D721Med (cell line): Measurements from ENCODE around the gene SLC10A7.

Experiments used
- DNase-seq: peaks from one replicate; pipeline ENCODE4 v3.0.0; 2011; ENCODE audit warnings: low spot score; ENCODE audit not compliant: insufficient read length
- FAIRE-seq: peaks from 2 replicates; lab custom pipeline; 2011; peaks lifted over from hg19 to GRCh38; lab: Jason Lieb, UNC
- CTCF ChIP-seq: IDR thresholded peaks from 2 replicates; pipeline ENCODE4 v1.5.1; 2012; ENCODE audit warnings: mild to moderate bottlenecking, control low read depth; ENCODE audit not compliant: insufficient read depth; ENCODE audit errors: missing control alignments

The SLC10A7 gene

DNA sequence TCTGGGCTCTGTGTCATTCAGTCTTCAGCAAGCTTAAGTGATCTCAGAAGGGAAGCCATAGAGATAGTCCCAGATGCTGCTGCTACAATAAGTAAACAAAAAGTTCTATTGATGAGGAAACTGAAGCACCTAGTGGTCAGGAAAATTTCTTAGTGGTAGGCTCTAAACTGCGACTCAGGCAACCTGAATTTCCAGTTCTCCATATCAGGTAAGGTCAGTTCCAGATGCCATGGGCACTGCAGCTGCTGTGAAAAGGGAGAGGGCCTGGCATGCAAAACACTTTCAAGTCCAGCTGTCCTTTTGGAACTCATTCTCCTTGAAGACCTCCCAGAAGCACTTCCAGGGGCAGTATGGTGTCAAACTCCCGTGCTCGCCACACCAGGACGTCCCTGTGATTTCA is 261.2 kb downstream of the SLC10A7 start:
- no peak for TF ChIP-seq CTCF
- DNase-seq (no peak), FAIRE-seq (no peak)

DNA sequence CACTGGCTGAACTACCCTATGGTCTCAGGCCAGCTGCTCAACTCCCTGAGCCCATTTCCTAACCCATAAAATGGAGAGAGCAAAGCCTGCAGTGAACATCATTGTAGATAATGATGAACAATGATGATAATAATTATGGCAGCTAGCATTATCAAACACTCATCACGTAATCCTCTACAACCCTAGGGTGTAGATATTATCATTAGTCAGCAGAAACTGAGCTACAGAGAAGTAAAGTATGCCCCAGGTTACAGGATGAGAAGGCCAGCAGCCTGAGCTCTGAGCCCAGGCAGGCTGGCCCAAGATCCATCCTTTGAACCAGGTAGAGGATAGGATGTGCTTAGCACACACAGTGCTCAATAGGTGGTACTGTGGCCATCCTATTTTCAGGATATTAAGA is 264.2 kb downstream of the SLC10A7 start:
- FAIRE-seq = no peak
- no peak for TF ChIP-seq CTCF
- DNase-seq = no peak

- no peak for FAIRE-seq
- no peak for TF ChIP-seq CTCF
Measured at GRCh38 chr4:146256328-146256727, 265.4 kb downstream of the SLC10A7 start.

DNA sequence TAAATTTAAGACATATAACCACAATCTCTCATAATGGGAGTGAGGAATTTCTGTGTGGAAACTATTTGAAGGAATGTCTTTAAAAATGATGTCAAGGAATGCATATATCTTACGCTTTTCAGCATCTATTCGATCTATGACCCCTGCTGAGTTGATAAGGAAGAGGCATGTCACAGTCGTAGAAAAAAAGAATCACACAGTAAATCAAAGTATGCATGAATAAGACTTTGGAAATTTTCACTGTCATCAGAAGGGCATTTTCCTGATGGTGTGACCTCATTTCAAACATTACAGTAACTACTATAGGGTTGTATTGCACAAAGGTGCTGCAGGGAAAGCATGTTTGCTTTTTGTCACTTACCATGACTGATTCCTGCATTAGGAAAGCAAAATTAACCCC is 265.9 kb downstream of the SLC10A7 start:
- no peak for FAIRE-seq
- no peak for DNase-seq
- TF ChIP-seq CTCF = no peak

More at GRCh38 chr4:146256328-146256727, 265.4 kb downstream of the SLC10A7 start:
- DNase-seq = no peak

- FAIRE-seq (no peak), DNase-seq (no peak)
- no peak for TF ChIP-seq CTCF
Measured at GRCh38 chr4:146255463-146255862, 266.3 kb downstream of the SLC10A7 start.

DNA sequence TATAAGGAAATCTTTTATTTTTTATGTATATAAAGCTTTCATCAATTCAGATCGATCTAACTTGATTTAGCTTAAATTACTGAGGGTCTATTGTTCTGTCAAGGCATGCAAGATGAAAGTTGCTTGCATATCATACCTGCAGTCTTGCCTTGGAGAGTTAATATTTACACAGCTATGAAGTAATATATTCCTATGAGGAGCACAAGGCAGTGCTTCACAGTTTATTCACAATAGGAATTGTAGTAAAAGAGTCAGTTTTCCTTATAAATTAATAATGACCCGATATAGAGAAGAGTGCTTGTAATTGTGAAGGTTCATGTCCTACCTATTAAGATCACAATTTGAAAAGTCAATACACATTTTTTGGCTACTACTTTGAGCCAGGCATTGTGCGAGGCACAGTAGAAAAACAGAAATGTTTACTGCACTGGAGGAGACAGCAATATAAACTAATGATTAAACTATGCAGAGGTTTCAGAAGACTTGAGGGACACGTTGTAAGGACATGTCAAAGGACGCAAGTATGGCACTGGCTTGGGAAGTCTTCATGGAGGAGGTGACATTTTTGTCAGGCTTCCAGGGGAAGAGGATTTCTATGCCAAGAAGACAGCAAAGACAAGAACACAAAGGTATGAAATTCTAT is 268.6 kb downstream of the SLC10A7 start:
- no peak for TF ChIP-seq CTCF
- DNase-seq = no peak
- FAIRE-seq = no peak

DNA sequence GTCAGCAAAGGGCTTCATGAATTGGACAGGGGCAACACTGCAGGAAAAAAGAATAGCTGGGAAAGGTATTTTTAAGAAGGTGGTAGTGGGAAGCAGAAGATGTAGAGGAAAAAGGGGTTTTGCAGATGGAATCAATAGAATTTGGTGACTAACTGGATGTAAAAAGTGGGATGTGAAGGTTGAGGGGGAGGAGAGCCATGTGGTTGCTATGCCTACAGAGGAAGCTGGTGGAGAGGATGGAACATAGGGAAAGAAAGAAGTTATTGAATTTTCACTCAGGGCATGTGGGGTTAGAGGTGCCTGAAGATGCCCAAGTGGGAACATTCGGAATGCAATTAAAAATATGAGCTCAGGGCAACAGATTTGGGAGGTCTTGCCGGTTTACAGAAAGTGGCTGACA is 274.4 kb downstream of the SLC10A7 start:
- FAIRE-seq (no peak), DNase-seq (no peak)
- TF ChIP-seq CTCF = no peak
